Upper lobe of right lung (tissue), 1 donor: ENCODE data around the gene PALM3. TPM values are rescaled to one million over a fixed set of nuclear protein-coding genes. Genes with fewer than 3 reads are reported as not detected.
A peak's percentile ranks its signal among the peaks of the same experiment; 100 is the strongest.

Experiments used
- ATAC-seq: fragments of 200-7000 bp; cut with Tn5 transposase; one replicate; pipeline ENCODE4 v1.9.1; 2020; ENCODE audit warnings: mild to moderate bottlenecking, moderate library complexity
- DNase-seq: peaks from one replicate; pipeline ENCODE4 v3.0.0-alpha.2; 2020
- H3K27ac ChIP-seq: fragments of 200-600 bp; one replicate; pipeline ENCODE4 v1.8.0; 2022
- H3K27me3 ChIP-seq: fragments of 200-600 bp; one replicate; pipeline ENCODE4 v1.8.0; 2022; ENCODE audit warnings: mild to moderate bottlenecking
- H3K36me3 ChIP-seq: fragments of 200-600 bp; one replicate; pipeline ENCODE4 v1.8.0; 2022
- H3K4me1 ChIP-seq: fragments of 200-600 bp; one replicate; pipeline ENCODE4 v1.8.0; 2022
- H3K4me3 ChIP-seq: fragments of 200-600 bp; one replicate; pipeline ENCODE4 v1.8.0; 2022; ENCODE audit warnings: mild to moderate bottlenecking
- H3K9me3 ChIP-seq: fragments of 200-600 bp; one replicate; pipeline ENCODE4 v1.8.0; 2022
- intact Hi-C: fragments of 100-400 bp; cut with DNase I; formaldehyde crosslinking; loops from one replicate; pipeline ENCODE4 v1.11.0; 2022
- total RNA-seq: library from RNA; stranded (reverse); fragmentation: NEBNext Ultra II Directional; extraction: Animal tissue kit (Norgen Biotek cat#: 25700); gene quantifications from one replicate; pipeline ENCODE4 v1.2.1, GENCODE V29; 2021
- TF ChIP-seq, protein P1 (sequence below): fragments of 200-600 bp; IDR thresholded peaks from one replicate; pipeline ENCODE4 v1.8.0; 2022; ENCODE audit warnings: antibody characterized with exemption
- donor health status: DM: no; HTN: yes; CAD: no; lungs with severe emphysema.

Gene PALM3
- total RNA-seq, 1 donor from 2014 or later = 10.0 TPM

DNA sequence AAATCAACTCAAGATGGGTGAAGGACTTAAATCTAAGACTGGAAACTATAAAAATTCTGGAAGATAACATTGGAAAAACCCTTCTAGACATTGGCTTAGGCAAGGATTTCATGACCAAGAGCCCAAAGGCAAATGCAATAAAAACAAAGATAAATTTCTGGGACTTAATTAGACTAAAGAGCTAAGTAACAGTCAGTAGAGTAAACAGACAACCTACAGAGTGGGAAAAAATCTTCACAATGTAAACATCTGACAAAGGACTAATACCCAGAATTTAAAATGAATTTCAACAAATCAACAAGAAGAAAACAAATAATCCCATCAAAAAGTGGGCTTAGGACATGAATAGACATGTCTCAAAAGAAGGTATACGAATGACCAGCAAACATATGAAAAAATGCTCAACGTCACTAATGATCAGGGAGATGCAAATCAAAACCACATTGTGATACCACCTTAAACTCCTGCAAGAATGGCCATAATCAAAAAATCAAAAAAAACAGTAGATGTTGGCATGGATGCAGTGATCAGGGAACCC, 49.4 kb downstream of the PALM3 start:
- intact Hi-C loops = no loop called here
- Histone ChIP-seq H3K9me3 (no peaks in the 10 kb centered on the region), H3K27ac (no peak overlapping the region), H3K4me1 (no peaks in the 10 kb centered on the region), H3K27me3 (no peaks in the 10 kb centered on the region), H3K4me3 (no peak overlapping the region), H3K36me3 (no peaks in the 10 kb centered on the region)
- TF ChIP-seq, protein P1, sequence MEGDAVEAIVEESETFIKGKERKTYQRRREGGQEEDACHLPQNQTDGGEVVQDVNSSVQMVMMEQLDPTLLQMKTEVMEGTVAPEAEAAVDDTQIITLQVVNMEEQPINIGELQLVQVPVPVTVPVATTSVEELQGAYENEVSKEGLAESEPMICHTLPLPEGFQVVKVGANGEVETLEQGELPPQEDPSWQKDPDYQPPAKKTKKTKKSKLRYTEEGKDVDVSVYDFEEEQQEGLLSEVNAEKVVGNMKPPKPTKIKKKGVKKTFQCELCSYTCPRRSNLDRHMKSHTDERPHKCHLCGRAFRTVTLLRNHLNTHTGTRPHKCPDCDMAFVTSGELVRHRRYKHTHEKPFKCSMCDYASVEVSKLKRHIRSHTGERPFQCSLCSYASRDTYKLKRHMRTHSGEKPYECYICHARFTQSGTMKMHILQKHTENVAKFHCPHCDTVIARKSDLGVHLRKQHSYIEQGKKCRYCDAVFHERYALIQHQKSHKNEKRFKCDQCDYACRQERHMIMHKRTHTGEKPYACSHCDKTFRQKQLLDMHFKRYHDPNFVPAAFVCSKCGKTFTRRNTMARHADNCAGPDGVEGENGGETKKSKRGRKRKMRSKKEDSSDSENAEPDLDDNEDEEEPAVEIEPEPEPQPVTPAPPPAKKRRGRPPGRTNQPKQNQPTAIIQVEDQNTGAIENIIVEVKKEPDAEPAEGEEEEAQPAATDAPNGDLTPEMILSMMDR = no peak
- DNase-seq (no peak), ATAC-seq (no peak)

DNA sequence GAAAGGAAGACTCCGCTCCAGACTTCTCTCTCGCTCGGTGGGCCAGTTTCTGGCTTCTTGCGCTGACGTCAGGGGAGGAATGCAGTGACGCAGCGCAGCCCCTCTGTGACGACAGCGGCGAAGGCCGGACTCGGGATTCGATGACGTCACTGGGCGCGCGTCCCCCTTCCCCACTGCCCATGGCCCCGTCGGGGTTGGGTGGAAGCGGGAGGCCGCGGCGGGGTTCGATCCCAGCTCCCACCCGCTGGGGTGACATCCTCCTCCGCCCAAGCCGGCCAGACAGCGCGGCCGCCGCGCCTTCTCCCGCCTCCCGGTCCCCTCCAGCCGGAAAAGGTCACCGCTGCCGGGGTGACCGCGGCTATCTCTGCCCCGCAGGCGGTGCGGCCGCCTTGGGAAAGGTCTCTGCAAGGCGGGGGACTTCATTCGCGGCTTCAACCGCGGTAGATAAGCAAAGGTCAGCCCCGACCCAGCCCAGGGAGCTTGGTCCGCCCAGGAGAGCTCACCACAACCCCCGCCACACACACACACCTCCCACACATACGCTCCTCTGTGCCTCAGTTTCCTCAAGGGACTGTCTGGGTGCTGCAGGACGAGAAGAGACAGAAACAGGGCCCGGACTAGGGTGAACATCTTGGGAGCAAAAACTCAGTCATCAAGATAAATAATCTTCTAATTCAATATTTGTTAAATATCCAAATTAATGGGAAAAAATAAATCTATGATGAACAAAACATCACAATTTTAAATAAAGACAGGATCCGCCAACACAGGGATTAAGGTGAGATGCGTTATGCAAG, 54.9 kb downstream of the PALM3 start:
- Histone ChIP-seq H3K4me1 (peaks cover 34% of the 10 kb centered on the region), H3K4me3 (peak overlapping the region; percentile 71), H3K27ac (peak overlapping the region; percentile 100), H3K27me3 (no peaks in the 10 kb centered on the region), H3K9me3 (no peaks in the 10 kb centered on the region), H3K36me3 (no peaks in the 10 kb centered on the region)
- TF ChIP-seq, protein P1 = no peak
- intact Hi-C loops = no loop called here
- peak; percentile 94 for DNase-seq
- ATAC-seq = peak; percentile 42

DNA sequence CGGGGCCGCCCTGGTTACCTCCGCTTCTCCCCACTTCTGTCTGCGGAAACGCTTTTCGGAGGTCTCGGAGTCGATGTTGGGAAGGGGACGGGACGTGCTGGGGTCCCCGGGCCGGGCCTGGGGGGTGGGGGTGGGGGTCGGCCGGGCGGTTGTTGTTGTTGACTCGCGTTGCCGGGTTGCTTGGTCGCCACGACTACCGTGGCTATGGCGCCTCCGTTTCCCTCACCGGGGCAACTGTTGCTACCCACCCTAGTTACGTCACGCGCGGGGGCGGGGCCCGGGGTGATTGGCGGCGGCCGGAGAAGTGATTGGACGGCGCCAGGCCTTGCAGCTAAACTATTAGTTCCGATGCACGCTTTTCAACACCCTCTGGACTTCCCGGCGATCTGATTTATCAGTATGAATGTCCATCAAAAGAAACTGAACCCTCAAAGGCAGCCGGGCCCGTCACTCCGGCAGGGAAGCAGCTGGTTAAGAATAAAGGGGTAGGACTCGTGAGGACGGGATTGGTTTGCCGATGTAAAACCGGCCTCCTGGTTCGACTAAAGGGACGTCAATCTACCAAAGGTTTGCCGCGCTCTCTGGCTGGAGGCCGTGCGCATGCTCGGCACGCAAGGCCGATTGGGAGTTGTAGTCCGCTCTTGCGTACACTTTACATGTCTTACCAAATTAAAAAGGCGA, 55.7 kb downstream of the PALM3 start, which contains the start of gene RFX1:
Gene RFX1 (minus strand): TSS at position 236 of the 681 bp plus-strand sequence. CDS start 12,477 bp downstream, outside the sequence.
- Histone ChIP-seq H3K4me3 (peak within 1 kb of the TSS; percentile 71), H3K9me3 (no peaks in the 10 kb centered on the region), H3K27me3 (no peaks in the 10 kb centered on the region), H3K4me1 (peaks cover 35% of the 10 kb centered on the region), H3K27ac (peak within 1 kb of the TSS; percentile 100), H3K36me3 (no peaks in the 10 kb centered on the region)
- TF ChIP-seq, protein P1 = no peak
- intact Hi-C loops = no loop called here
- ATAC-seq (peak; percentile 87), DNase-seq (peak; percentile 100)

DNA sequence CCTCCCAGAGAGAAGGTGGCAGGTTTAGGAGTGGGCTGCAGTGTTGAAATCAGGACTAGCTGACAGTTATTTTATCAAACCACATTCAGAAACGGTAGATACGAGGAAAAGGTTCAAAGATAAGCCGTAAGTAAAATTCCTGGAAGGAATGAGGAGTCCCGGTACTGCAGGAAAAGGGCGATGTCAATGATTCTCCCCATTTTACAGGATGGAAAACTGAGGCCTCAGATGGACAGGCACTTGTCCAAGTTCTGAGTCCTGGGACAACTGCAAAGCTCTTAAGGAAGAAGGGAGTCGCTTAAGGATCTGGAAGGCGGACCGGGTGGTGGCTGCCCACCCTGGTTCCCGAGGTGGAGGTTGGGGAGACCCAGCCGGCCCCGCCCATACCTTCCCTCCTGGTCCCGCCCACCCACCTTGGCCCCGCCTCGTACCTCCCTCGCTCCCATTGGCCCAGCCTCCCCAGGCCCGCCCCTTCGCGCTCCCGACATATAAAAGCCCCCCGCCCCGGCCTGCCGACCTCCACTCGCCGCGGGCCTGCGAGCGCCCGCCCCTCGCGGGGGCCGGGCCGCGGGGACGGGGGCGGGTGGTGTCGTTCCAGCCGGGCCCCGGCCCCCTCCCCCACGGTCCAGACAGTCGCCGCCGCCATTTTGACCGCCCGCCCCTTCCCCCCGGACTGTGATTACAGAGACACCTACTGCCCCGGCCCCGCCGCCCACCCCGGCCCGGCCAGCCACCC, 56.4 kb downstream of the PALM3 start:
- no peaks in the 10 kb centered on the region for H3K36me3 ChIP-seq
- H3K4me1 ChIP-seq = peaks cover 35% of the 10 kb centered on the region
- H3K9me3 ChIP-seq = no peaks in the 10 kb centered on the region
- H3K27me3 ChIP-seq = no peaks in the 10 kb centered on the region
- peak overlapping the region; percentile 71 for H3K4me3 ChIP-seq
- intact Hi-C loops = no loop called here
- TF ChIP-seq, protein P1 = no peak
- DNase-seq (peak; percentile 96), ATAC-seq (peak; percentile 84)
- H3K27ac ChIP-seq = peak overlapping the region; percentile 100

DNA sequence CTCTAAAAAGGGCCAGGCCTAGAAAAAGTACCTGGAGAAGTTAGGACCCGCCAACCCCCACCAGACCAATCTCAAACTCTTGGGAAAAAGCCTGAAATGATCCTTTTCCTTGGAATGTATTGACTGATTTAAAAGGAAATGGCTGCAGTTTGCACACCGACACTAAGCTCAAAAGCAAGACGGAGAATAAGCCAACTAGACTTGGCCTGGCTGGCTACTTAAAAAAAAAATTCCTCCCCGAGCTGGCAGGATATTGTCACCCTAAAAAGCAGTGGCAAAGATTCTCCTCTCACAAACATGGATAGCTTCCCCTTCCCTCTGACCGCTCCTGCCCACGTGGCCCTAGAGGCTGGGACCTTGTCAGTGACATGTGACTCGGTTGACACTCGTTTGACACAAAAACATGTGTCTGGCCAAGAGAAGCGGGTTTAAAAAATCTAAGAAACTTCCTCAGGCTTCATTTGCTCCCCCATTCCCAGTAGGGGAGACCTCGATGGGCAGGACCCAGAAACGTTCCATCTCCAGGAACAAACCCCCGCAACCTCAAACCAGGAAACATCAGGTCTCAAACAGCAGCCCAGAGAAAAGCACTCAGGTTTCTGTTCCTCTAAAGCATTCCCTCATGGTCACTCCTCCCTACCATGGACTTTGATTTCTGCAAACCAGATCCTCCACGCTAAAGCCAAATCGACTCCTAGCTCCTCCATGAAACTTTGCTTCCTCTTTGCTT, 57.1 kb downstream of the PALM3 start:
- Histone ChIP-seq H3K4me1 (peaks cover 35% of the 10 kb centered on the region), H3K27me3 (no peaks in the 10 kb centered on the region), H3K9me3 (no peaks in the 10 kb centered on the region), H3K4me3 (peak overlapping the region; percentile 71), H3K36me3 (no peaks in the 10 kb centered on the region), H3K27ac (peak overlapping the region; percentile 100)
- ATAC-seq (peak; percentile 1), DNase-seq (peak; percentile 84)
- intact Hi-C loops = no loop called here
- TF ChIP-seq, protein P1 = no peak
